Hypothalamus (tissue), 51 donors: ENCODE data around the gene SLC2A4.
"Not testable (repeated sequence)": the region's sequence is repeated elsewhere in the genome, so short reads cannot be mapped to it uniquely, and the experiment has no call there.

Experiments
- DNase-seq, 51 donors: peaks; one replicate each; lab custom pipeline; 2025; lab: John Stamatoyannopoulos, UW

The SLC2A4 gene

GRCh38 chr17:7336240-7337175 lies 55.0 kb downstream of the SLC2A4 start, which contains the start of gene ACAP1:
TSS of gene ACAP1 (plus strand) at chr17:7336529. CDS start at chr17:7336735, 206 bp downstream.
- DNase-seq: no peak

DNA sequence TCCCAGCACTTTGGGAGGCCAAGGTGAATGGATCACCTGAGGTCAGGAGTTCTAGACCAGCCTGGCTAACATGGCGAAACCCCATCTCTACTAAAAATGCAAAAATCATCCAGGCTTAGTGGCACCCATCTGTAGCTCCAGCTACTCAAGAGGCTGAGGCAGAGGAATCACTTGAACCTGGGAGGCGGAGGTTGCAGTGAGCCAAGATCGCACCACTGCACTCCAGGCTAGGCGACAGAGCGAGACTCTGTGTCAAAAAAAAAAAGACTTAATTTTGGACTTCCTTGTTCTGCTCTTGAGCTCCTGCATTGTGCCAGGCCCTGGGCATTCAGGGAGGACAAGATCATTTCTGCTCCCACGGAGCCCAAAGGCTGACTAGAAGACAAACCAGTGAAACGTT lies 56.1 kb downstream of the SLC2A4 start:
- not testable (repeated sequence) for DNase-seq
